C4-2B (cell line): ENCODE data around the gene FBXL2.

Source experiments
- H3K27ac ChIP-seq: fragments of 450-650 bp; 2 replicates; pipeline ENCODE4 v1.5.1; 2017
- ZFX ChIP-seq: fragments of 450-650 bp; IDR thresholded peaks from 2 replicates; pipeline ENCODE4 v1.6.1; 2017
- TF ChIP-seq, protein P1 (sequence below): fragments of 450-650 bp; conservative IDR thresholded peaks from 2 replicates; pipeline ENCODE4 v1.5.1; 2017; ENCODE audit warnings: mild to moderate bottlenecking

The FBXL2 gene

DNA sequence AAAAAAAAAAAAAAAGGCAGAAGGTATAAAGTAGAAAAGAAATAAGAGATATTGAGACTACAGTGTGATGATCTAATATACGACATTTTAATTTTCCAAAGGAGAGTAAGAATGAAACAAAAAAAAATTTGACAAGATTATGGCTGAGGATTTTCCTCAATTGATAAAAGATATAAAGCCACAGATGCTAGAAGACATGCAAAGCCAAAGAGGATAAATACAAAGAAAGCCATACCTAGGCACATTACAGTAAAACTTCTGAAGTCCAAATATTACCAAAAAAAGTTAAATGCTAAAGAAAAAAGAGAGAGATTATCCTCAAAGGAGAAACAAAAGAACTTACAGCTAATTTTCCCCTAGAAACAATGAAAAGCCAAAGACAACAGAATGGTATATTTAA, 38.3 kb upstream of the FBXL2 start:
- TF ChIP-seq, protein P1, sequence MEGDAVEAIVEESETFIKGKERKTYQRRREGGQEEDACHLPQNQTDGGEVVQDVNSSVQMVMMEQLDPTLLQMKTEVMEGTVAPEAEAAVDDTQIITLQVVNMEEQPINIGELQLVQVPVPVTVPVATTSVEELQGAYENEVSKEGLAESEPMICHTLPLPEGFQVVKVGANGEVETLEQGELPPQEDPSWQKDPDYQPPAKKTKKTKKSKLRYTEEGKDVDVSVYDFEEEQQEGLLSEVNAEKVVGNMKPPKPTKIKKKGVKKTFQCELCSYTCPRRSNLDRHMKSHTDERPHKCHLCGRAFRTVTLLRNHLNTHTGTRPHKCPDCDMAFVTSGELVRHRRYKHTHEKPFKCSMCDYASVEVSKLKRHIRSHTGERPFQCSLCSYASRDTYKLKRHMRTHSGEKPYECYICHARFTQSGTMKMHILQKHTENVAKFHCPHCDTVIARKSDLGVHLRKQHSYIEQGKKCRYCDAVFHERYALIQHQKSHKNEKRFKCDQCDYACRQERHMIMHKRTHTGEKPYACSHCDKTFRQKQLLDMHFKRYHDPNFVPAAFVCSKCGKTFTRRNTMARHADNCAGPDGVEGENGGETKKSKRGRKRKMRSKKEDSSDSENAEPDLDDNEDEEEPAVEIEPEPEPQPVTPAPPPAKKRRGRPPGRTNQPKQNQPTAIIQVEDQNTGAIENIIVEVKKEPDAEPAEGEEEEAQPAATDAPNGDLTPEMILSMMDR = no peak
- TF ChIP-seq ZFX = no peak

DNA sequence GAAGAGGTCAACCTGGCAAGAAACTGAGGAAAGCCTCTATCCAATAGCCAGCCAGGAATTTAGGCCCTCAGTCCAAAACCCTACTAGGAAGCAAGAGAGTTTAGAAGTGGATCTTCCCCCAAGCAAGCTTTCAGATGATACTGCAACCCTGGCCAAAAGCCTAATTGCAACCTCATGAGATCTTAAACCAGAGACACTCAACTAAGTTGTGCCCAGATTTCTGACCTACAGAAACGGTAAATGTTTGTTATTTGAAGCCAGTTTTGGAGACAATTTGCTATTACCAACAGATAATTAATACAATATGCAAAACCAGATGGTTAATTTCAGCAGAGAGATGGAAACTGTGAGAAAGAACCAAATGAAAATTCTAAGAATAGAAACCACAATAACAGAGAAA, 37.0 kb upstream of the FBXL2 start:
- no peak overlapping the region for H3K27ac ChIP-seq
- TF ChIP-seq, protein P1 = no peak
- no peak for TF ChIP-seq ZFX

More for the DNA sequence above, 38.3 kb upstream of the FBXL2 start:
- H3K27ac ChIP-seq = no peak overlapping the region

DNA sequence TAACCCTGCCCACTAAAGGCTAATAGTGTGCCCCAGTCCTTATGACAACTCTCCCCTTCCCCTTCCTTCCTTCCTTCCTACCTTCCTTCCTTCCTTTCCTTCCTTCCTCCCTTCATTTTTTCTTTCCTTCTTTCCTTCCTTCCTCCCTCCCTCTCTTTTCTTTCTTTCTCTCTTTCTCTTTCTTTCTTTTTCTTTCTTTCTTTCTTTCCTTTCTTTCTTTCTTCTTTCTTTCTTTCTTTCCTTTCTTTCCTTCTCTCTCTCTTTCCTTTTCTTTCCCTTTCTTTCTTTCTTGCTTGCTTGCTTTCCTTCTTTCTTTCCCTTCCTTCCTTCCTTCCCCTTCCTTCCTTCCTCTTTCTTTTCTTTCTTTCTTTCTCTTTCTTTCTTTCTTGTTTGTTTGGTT, 30.5 kb upstream of the FBXL2 start:
- no peak overlapping the region for H3K27ac ChIP-seq
- TF ChIP-seq ZFX = no peak
- TF ChIP-seq, protein P1 = no peak

DNA sequence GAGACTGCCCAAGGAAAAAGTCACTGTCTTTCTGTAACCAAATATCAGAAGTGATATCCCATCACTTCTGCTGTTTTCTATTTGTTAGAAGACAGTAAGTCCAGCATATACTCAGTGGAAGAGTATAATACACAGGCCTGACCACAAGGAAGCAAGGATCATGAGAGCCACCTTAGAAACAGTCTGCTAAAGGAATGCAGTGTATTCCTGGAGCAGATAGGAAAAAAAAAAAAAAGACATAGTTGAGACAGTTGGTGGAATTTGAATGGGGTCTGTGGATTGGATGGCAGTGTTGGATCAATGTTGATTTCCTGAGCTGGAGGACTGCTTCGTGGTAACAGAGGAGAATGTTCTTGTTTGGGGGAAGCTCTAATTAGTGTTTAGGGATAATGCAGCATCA, 26.5 kb upstream of the FBXL2 start:
- TF ChIP-seq ZFX = no peak
- TF ChIP-seq, protein P1 = no peak
- H3K27ac ChIP-seq = no peak overlapping the region

DNA sequence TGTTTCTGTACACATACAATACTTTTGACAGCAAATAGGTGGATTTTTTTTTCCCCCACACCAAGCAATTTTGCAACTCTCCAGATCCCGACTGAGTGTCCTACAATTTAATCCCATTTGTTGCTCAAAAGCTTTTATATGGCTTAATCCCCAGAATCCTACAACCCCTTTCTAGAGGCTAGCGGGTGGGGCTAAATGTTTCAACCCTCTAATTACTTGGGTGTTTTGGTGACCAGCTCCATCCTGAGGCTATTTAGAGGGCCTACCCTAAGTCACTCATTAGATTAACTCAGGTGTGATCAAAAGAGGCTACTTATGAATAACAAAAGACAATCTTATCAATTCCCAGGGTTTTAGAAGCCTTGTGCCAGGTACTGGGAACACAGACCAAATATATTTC, 21.0 kb upstream of the FBXL2 start:
- H3K27ac ChIP-seq = no peak overlapping the region
- TF ChIP-seq, protein P1 = no peak
- no peak for TF ChIP-seq ZFX

DNA sequence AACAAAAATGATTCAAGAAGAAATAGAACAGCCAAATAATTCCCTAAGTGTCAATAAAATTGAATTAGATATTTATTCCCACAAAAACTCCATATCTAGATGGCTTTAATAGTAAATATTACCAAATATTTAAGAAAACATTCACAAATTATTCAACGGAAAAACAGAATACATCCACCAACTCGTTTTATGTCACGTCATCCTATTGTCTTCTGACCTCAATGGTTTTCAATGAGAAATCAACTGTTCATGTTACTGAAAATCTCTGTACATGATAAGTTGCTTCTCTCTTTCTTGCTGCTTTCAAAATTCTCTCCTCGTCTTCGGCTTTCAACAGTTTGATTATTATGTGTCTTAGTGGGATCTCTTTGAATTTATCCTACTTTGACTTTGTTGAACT, 17.1 kb upstream of the FBXL2 start:
- H3K27ac ChIP-seq = no peak overlapping the region
- no peak for TF ChIP-seq ZFX
- TF ChIP-seq, protein P1 = no peak

DNA sequence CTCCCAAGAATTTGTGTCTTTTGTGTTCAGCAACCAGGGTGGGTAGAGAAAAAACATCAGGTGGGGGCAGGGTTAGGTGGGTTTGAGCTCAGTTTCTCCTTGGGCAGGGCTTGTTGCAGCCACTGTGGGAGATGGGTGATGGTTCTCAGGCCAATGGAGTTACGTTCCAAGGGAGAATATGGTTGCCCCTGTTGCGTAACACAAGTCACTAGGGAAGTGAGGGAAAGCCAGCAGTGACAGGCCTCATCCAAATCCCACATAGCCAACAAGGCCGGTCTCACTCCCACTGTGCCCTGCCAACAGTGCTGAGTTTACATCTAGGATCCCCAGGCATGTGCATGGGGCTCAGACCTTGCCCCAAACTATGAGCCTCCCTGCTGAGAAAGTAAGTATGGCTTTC, 7.9 kb upstream of the FBXL2 start:
- no peak overlapping the region for H3K27ac ChIP-seq
- TF ChIP-seq ZFX = no peak
- TF ChIP-seq, protein P1 = no peak
